Measurements from ENCODE around the gene CHAT.

DNA sequence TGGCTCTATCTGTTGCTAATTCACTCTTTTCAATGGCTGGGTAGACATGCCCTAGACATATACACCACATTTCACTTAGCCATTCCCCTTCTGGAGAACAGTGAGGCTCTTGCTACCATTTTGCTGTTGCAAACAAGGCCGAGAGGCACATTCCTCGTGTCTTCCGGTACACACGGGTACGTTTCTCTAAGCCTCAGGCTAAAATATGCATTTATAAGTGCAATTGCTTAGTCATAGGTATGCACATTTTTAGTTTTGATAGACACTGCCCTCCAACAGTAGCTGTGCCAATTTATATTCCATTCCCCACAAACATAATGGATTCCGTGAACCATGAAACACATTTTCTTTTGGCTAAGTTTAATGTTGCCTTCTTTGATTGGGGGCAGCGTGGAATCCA is 13.2 kb downstream of the CHAT start:
- TF ChIP-seq POLR2A (IDR thresholded peaks at IDR 0.05), result no peak
- TF ChIP-seq, protein P1, sequence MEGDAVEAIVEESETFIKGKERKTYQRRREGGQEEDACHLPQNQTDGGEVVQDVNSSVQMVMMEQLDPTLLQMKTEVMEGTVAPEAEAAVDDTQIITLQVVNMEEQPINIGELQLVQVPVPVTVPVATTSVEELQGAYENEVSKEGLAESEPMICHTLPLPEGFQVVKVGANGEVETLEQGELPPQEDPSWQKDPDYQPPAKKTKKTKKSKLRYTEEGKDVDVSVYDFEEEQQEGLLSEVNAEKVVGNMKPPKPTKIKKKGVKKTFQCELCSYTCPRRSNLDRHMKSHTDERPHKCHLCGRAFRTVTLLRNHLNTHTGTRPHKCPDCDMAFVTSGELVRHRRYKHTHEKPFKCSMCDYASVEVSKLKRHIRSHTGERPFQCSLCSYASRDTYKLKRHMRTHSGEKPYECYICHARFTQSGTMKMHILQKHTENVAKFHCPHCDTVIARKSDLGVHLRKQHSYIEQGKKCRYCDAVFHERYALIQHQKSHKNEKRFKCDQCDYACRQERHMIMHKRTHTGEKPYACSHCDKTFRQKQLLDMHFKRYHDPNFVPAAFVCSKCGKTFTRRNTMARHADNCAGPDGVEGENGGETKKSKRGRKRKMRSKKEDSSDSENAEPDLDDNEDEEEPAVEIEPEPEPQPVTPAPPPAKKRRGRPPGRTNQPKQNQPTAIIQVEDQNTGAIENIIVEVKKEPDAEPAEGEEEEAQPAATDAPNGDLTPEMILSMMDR (IDR thresholded peaks at IDR 0.05), result no peak

Measured in body of pancreas (tissue), 4 donors.